Liver (tissue), 9 donors: ENCODE measurements around the gene ZNF761. TPM values are rescaled to one million over a fixed set of nuclear protein-coding genes. Genes with fewer than 3 reads are reported as not detected.
"Not testable (repeated sequence)": the region's sequence is repeated elsewhere in the genome, so short reads cannot be mapped to it uniquely, and the experiment has no call there.

Experiments
- DNase-seq: peaks from one replicate; pipeline ENCODE4 v3.0.0-alpha.2; 2017; ENCODE audit warnings: low spot score
- H3K27ac ChIP-seq, 2 donors: one replicate each; pipeline ENCODE4 v1.7.0; 2013; ENCODE audit warnings: inconsistent platforms in 2 of 2, low read length in 2 of 2, control low read depth in 1 of 2, low read depth in 1 of 2, mild to moderate bottlenecking in 1 of 2
- H3K27me3 ChIP-seq, 4 donors: one replicate each; pipeline versions ENCODE4 v1.6.1 to v1.7.0; 2013; ENCODE audit warnings: low read length in 3 of 4, inconsistent platforms in 1 of 4, mild to moderate bottlenecking in 1 of 4, moderate library complexity in 1 of 4; ENCODE audit not compliant: control insufficient read depth in 4 of 4, insufficient read depth in 4 of 4
- H3K36me3 ChIP-seq, 4 donors: one replicate each; pipeline versions ENCODE4 v1.6.1 to v1.7.0; 2013; ENCODE audit warnings: low read length in 3 of 4, mild to moderate bottlenecking in 3 of 4, low read depth in 1 of 4, moderate library complexity in 1 of 4; ENCODE audit not compliant: control insufficient read depth in 4 of 4, insufficient read depth in 3 of 4
- H3K4me1 ChIP-seq, 4 donors: one replicate each; pipeline versions ENCODE4 v1.6.1 to v1.7.0; 2013; ENCODE audit warnings: low read length in 3 of 4, mild to moderate bottlenecking in 3 of 4, moderate library complexity in 1 of 4; ENCODE audit not compliant: control insufficient read depth in 4 of 4, insufficient read depth in 4 of 4
- H3K4me3 ChIP-seq, 3 donors: one replicate each; pipeline versions ENCODE4 v1.6.1 to v1.7.0; 2013; ENCODE audit warnings: low read length in 3 of 3, control low read depth in 1 of 3, low read depth in 1 of 3, mild to moderate bottlenecking in 1 of 3
- H3K9ac ChIP-seq, 2 donors: one replicate each; pipeline ENCODE4 v1.7.0; 2013; ENCODE audit warnings: low read length in 2 of 2, mild to moderate bottlenecking in 2 of 2, moderate library complexity in 2 of 2, control low read depth in 1 of 2, low read depth in 1 of 2
- H3K9me3 ChIP-seq, 4 donors: one replicate each; pipeline versions ENCODE4 v1.6.1 to v1.7.0; 2013; ENCODE audit warnings: low read length in 3 of 4; ENCODE audit not compliant: control insufficient read depth in 4 of 4
- FOXA1 ChIP-seq: IDR thresholded peaks from 2 replicates; pipeline ENCODE4 v1.6.1; 2016; ENCODE audit warnings: antibody characterized with exemption
- GABPA ChIP-seq, 2 donors: IDR thresholded peaks in 1 of 2; conservative IDR thresholded peaks in 1 of 2; 2 replicates each; pipeline ENCODE4 v1.6.1; 2016; ENCODE audit warnings: antibody characterized with exemption in 2 of 2, mild to moderate bottlenecking in 1 of 2, moderate library complexity in 1 of 2
- HNF4A ChIP-seq, 2 donors: conservative IDR thresholded peaks; 2 replicates each; pipeline ENCODE4 v1.6.1; 2016; ENCODE audit warnings: antibody characterized with exemption in 2 of 2, mild to moderate bottlenecking in 2 of 2
- HNF4G ChIP-seq: IDR thresholded peaks from 2 replicates; pipeline ENCODE4 v1.6.1; 2016; ENCODE audit warnings: antibody characterized with exemption
- MAX ChIP-seq: IDR thresholded peaks from 2 replicates; pipeline ENCODE4 v1.6.1; 2016; ENCODE audit warnings: antibody characterized with exemption
- SP1 ChIP-seq: IDR thresholded peaks from 2 replicates; pipeline ENCODE4 v1.6.1; 2018; ENCODE audit warnings: antibody characterized with exemption, mild to moderate bottlenecking
- TAF1 ChIP-seq: conservative IDR thresholded peaks from 2 replicates; pipeline ENCODE4 v1.6.1; 2016; ENCODE audit warnings: antibody characterized with exemption, mild to moderate bottlenecking
- ZBTB33 ChIP-seq: IDR thresholded peaks from 2 replicates; pipeline ENCODE4 v1.6.1; 2016; ENCODE audit warnings: antibody characterized with exemption
- WGBS: extraction: QIAGEN DNeasy Blood & Tissue Kit; methylation state at CpG from one replicate; pipeline ENCODE4 v1.1.7; 2013; 5-methylcytosine and 5-hydroxymethylcytosine counted together
- polyA plus RNA-seq, 2 donors: library from polyadenylated mRNA; stranded (reverse) in 1 of 2; unstranded in 1 of 2; fragments of 200-250 nt in 1 of 2; fragments of >200 nt in 1 of 2; fragmentation: Nextera tagmentation in 1 of 2; extraction: Ambion mirVana in 1 of 2; gene quantifications; one replicate each; pipeline versions ENCODE4 v1.2.1 to v1.2.3, GENCODE V29; 2013 to 2015
- total RNA-seq, 2 donors: library from RNA; depleted of rRNA; stranded (reverse); fragments of >200 nt; gene quantifications; one replicate each; pipeline ENCODE4 v1.2.3, GENCODE V29; 2014
- donor health status: healthy.
- donor health status: healthy.
- donor health status: healthy.
- donor health status: healthy.
- donor health status: healthy.

ZNF761 gene
- total and polyA plus RNA-seq, 4 donors, result 2.7 to 6.3 (median 5.1) TPM

- H3K27me3 ChIP-seq, result no peaks in the 10 kb centered on the region
- no peak overlapping the region for H3K27ac ChIP-seq
- H3K9ac ChIP-seq, result no peak overlapping the region
- TF ChIP-seq TAF1 (no peak), HNF4G (no peak), FOXA1 (no peak), HNF4A (conservative IDR thresholded peaks at IDR 0.05) (no peak)
- no peak for DNase-seq
- no peaks in the 10 kb centered on the region for H3K4me1 ChIP-seq
- WGBS, result 14% methylated on average over 31 of the region's 31 CpGs
- peaks cover 11 to 24% (median 14%) of the 10 kb centered on the region in 4 donors for H3K9me3 ChIP-seq
- H3K36me3 ChIP-seq, result no peaks in the 10 kb centered on the region
- peak overlapping the region; percentile 39 to 63 (median 57) for H3K4me3 ChIP-seq
Observed at GRCh38 chr19:53466726-53467484, 35.1 kb downstream of the ZNF761 start.

- TF ChIP-seq MAX, result no peak
- peak; percentile 49 for TF ChIP-seq SP1
- TF ChIP-seq GABPA (IDR thresholded peaks at IDR 0.05 in 1 of 2, conservative IDR thresholded peaks at IDR 0.05 in 1 of 2), result peak in 1 of 2 donors; percentile 57
- TF ChIP-seq HNF4A (conservative IDR thresholded peaks at IDR 0.05), result peak; percentile 32 to 64
- no peak for TF ChIP-seq ZBTB33
- Histone ChIP-seq H3K27ac (peak within 1 kb of the TSS; percentile 41 to 42), H3K4me1 (no peaks in the 10 kb centered on the region), H3K9ac (peak within 1 kb of the TSS in 1 of 2 donors; percentile 74), H3K36me3 (no peaks in the 10 kb centered on the region), H3K27me3 (no peaks in the 10 kb centered on the region), H3K9me3 (peaks cover 10 to 19% (median 12%) of the 10 kb centered on the region in 4 donors), H3K4me3 (peak within 1 kb of the TSS; percentile 57 to 63 (median 58))
- DNase-seq, result peak; percentile 99
- 2% methylated on average over 55 of the region's 55 CpGs for WGBS
Observed at GRCh38 chr19:53467485-53468262, 35.9 kb downstream of the ZNF761 start, which contains the start of gene ZNF813. Gene ZNF813 (plus strand): TSS chr19:53467733. CDS start chr19:53483823, 16,090 bp downstream.

- H3K27ac ChIP-seq, H3K4me1 ChIP-seq, H3K4me3 ChIP-seq, H3K36me3 ChIP-seq, DNase-seq, H3K27me3 ChIP-seq, H3K9ac ChIP-seq: not testable (repeated sequence)
- 49% methylated on average over 8 of the region's 8 CpGs for WGBS
- peaks cover 5 to 12% (median 8%) of the 10 kb centered on the region in 4 donors for H3K9me3 ChIP-seq
Observed at GRCh38 chr19:53468628-53469027, 36.8 kb downstream of the ZNF761 start.
